Small intestine (tissue), 7 donors: ENCODE results near the gene RABEPK. TPM values are rescaled to one million over a fixed set of nuclear protein-coding genes. Genes with fewer than 3 reads are reported as not detected.

Experiments
- DNase-seq, 2 donors: peaks; one replicate each; pipeline versions ENCODE4 v3.0.0 to v3.0.0-alpha.2; 2013
- FAIRE-seq: peaks from 2 replicates; lab custom pipeline; 2012; peaks lifted over from hg19 to GRCh38; lab: Jason Lieb, UNC
- H3K27ac ChIP-seq, 3 donors: one replicate each; pipeline ENCODE4 v1.5.1; 2013; ENCODE audit warnings: low read length in 2 of 3, mild to moderate bottlenecking in 2 of 3, control low read depth in 1 of 3, inconsistent platforms in 1 of 3, low read depth in 1 of 3, moderate library complexity in 1 of 3
- H3K27me3 ChIP-seq, 3 donors: one replicate each; pipeline ENCODE4 v1.6.1; 2013; ENCODE audit warnings: low read length in 3 of 3, inconsistent platforms in 1 of 3; ENCODE audit not compliant: control insufficient read depth in 3 of 3, insufficient read depth in 3 of 3
- H3K36me3 ChIP-seq, 3 donors: one replicate each; pipeline ENCODE4 v1.6.1; 2013; ENCODE audit warnings: low read length in 3 of 3, inconsistent platforms in 1 of 3, low read depth in 1 of 3, mild to moderate bottlenecking in 1 of 3, moderate library complexity in 1 of 3; ENCODE audit not compliant: control insufficient read depth in 3 of 3, insufficient read depth in 2 of 3
- H3K4me1 ChIP-seq, 3 donors: one replicate each; pipeline ENCODE4 v1.6.1; 2013; ENCODE audit warnings: low read length in 2 of 3, inconsistent platforms in 1 of 3, low read depth in 1 of 3, mild to moderate bottlenecking in 1 of 3, moderate library complexity in 1 of 3; ENCODE audit not compliant: control insufficient read depth in 3 of 3, insufficient read depth in 2 of 3
- H3K4me3 ChIP-seq, 3 donors: one replicate each; pipeline ENCODE4 v1.5.1; 2013; ENCODE audit warnings: low read length in 3 of 3, control low read depth in 1 of 3, inconsistent platforms in 1 of 3, low read depth in 1 of 3, mild to moderate bottlenecking in 1 of 3, moderate library complexity in 1 of 3
- H3K9me3 ChIP-seq, 2 donors: one replicate each; pipeline ENCODE4 v1.6.1; 2013; ENCODE audit warnings: low read depth in 1 of 2, low read length in 1 of 2; ENCODE audit not compliant: control insufficient read depth in 2 of 2, insufficient read depth in 1 of 2
- WGBS, 3 donors: extraction: QIAGEN DNeasy Blood & Tissue Kit; methylation state at CpG; one replicate each; pipeline ENCODE4 v1.1.7; 2013; 5-methylcytosine and 5-hydroxymethylcytosine counted together
- polyA plus RNA-seq, 4 donors: library from polyadenylated mRNA; stranded (reverse) in 3 of 4; unstranded in 1 of 4; fragments of 200-250 nt in 3 of 4; fragments of 120-200 nt in 1 of 4; gene quantifications; one replicate each; pipeline versions ENCODE4 v1.2.1 to v1.2.3, GENCODE V29; 2013
- donor health status: healthy with polysubstance abuse.
- donor health status: control.
- donor health status: control.
- donor health status: Bipolar disorder and iron deficiency.
- donor health status: healthy.

Gene RABEPK
- polyA plus RNA-seq, 4 donors: 10.5 to 24.7 (median 15.0) TPM

DNA sequence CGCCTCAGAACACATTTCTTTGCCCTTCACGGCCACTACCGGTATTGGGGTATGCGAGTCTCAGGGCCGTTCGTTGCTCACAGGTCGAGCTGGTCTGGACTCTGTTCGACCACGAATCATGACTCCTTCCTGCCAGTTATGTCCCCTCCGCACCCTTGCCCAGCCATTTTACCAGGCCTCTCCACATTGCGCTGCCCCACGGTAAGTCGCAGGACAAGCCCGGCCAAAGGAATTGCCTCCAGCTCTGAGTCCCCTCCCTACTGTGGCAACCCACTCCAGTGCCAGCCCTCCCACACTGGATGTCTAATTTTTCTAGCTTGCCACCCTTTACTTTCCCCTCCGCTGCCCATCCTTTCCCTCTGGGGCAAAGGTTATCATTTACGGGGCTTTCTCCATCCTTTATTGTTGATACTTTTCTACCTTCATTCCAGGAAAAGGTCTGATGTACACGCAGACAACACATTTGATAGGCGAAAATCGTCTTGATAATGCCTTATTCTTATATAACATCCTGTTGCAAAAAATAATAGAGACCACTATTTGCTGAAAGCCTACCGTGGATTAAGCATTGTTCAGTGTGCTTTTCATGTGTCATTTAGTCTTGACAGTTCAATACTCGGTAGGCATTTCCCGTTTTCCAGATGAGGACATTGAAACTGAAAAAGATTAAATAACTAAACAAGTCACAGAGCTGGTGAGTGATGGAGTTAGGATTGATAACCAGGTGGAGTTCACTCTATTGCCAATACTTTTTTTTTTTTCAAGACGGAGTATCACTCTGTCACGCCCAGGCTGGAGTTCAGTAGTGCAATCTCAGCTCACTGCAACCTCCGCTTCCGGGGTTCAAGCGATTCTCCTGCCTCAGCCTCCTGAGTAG is 41.8 kb downstream of the RABEPK start:
- peak in 1 of 2 donors; percentile 41 for DNase-seq
- Histone ChIP-seq H3K27me3 (no peaks in the 10 kb centered on the region), H3K4me3 (peak overlapping the region; percentile 55 to 87 (median 74)), H3K36me3 (peaks cover 9 to 26% (median 15%) of the 10 kb centered on the region in 3 donors), H3K4me1 (peaks cover 2 to 17% (median 4%) of the 10 kb centered on the region in 3 donors), H3K27ac (peak overlapping the region; percentile 95 to 98 (median 97)), H3K9me3 (no peaks in the 10 kb centered on the region)
- no peak for FAIRE-seq
- 9 to 20% (median 12%) methylated on average over 27 of the region's 27 CpGs for WGBS, 3 donors

DNA sequence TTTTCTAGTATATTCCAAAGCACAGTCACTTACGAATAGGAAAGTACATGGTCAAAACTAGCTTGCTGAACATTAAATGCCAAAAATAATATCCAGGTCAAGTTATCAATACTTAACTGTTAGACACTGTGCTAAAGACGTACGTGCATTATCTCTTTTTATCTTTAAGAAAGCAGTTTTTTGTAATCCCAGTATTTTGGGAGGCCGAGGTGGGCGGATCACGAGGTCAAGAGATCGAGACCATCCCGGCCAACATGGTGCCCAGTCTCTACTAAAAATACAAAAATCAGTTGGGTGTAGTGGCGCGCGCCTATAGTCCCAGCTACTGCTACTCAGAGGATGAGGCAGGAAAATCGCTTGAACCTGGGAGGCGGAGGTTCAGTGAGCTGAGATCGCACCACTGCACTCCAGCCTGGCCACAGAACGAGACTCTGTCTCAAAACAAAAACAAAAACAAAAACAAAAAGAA is 43.5 kb downstream of the RABEPK start:
- no peak for FAIRE-seq
- Histone ChIP-seq H3K36me3 (peaks cover under 1 to 14% (median 5%) of the 10 kb centered on the region in 3 donors), H3K4me1 (peaks cover 2 to 11% (median 2%) of the 10 kb centered on the region in 3 donors), H3K4me3 (no peak overlapping the region), H3K9me3 (no peaks in the 10 kb centered on the region), H3K27ac (no peak overlapping the region), H3K27me3 (no peaks in the 10 kb centered on the region)
- DNase-seq: no peak
- 93 to 97% (median 96%) methylated on average over 15 of the region's 15 CpGs for WGBS, 3 donors

DNA sequence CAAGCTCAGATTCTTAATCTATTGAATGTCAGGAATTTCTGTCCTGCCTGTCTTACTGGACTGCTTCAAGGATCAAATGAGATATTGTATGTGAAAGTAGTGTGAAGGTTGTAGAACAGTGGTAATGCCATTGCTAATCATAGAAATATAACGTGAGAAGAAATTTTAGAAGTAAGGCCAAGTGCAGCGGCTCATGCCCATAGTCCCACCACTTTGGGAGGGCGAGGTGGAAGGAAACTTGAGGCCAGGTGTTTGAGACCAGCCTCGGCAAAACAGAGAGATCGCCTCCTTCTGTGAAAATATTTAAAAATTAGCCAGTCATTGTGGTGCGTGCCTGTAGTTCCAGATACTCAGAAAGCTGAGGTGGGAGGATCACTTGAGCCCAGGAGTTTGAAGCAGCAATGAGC is 45.9 kb downstream of the RABEPK start:
- no peak overlapping the region for H3K27ac ChIP-seq
- H3K27me3 ChIP-seq: no peaks in the 10 kb centered on the region
- no peaks in the 10 kb centered on the region for H3K9me3 ChIP-seq
- no peak for DNase-seq
- FAIRE-seq: no peak
- peaks cover 0 to 5% (median 0%) of the 10 kb centered on the region in 3 donors for H3K4me1 ChIP-seq
- H3K4me3 ChIP-seq: no peak overlapping the region
- H3K36me3 ChIP-seq: no peaks in the 10 kb centered on the region
- WGBS, 3 donors: 84 to 89% (median 87%) methylated on average over 6 of the region's 6 CpGs

DNA sequence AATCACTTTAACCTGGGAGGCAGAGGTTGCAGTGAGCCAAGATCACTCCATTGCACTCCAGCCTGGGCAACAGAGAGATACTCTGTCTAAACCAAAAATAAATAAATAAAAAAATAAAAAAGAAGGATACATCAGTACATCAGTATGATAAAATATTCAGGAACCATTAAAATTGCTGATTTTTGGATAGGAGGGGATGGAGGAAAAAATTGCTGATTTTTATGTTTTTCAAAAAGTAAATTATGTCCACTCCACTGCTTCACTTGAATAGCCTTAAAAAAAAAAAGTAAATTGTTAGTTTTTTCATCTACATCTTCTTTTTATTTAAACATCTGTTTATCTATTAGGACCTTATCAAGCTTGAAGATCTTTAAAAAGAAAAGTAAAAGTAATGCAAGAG is 53.9 kb downstream of the RABEPK start:
- H3K9me3 ChIP-seq: no peaks in the 10 kb centered on the region
- FAIRE-seq (no peak), DNase-seq (no peak)

DNA sequence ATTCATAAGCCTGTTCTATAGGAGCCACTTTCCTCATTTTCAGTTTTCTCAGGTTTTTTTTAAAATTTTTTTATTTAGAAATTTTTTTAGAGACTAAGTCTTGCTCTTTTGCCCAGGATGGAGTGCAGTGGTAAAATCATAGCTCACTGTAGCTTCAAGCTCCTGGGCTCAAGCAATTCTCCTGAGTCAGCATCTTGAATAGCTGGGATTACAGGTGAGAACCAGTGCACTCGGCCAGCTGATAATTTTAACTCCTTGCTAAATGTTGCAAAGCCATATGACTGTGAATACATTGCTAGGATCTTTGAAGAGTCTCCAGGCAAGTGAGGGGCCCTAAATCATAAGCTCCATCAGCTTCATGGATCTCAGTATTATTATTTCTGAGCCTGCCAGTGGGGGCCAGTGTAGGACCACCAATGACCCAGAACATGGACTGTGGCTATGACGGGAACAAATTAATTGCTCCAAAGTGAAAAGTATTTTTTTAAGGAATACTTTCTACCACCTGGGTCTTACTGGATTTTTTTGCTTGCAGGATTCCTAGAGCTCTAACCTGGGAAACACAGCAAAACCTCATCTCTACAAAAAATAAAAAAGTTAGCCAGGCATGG is 55.5 kb downstream of the RABEPK start:
- Histone ChIP-seq H3K36me3 (no peaks in the 10 kb centered on the region), H3K27ac (no peak overlapping the region), H3K4me1 (no peaks in the 10 kb centered on the region), H3K9me3 (no peaks in the 10 kb centered on the region), H3K4me3 (no peak overlapping the region), H3K27me3 (peaks cover 0 to 2% (median 0%) of the 10 kb centered on the region in 3 donors)
- DNase-seq (peak in 1 of 2 donors; percentile 14), FAIRE-seq (no peak)
- 24 to 34% (median 25%) methylated on average over 2 of the region's 2 CpGs for WGBS, 3 donors

More for the DNA sequence above, 53.9 kb downstream of the RABEPK start:
- Histone ChIP-seq H3K4me3 (no peak overlapping the region), H3K36me3 (no peaks in the 10 kb centered on the region), H3K27ac (no peak overlapping the region), H3K4me1 (no peaks in the 10 kb centered on the region), H3K27me3 (peaks cover 0 to 2% (median 0%) of the 10 kb centered on the region in 3 donors)

DNA sequence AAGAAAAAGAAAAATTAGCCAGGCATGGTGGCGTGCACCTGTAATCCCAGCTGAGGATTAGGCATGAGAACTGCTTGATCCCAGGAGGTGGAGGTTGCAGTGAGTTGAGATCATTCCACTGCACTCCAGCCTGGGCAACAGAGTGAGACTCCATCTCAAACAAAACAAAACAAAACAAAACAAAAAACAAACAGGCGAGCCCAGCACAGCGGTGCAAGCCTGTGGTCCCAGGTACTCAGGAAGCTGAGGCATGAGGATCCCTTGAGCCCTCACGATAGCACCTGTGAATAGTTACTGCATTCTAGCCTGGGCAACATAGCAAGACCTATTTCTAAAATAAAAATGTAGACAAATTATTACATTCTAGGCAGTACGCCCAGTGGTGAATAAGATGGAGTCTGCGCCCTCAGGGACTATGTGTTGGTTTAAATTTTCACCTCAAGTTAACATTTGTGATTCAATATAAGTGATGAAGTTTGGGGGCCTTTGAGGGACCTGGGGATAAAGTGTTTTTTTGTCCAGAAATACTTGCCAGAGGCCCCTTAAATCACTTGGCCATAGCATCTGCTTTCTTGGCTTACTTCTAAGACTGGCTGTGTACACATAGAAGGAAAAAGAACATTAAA is 57.9 kb downstream of the RABEPK start:
- Histone ChIP-seq H3K9me3 (no peaks in the 10 kb centered on the region), H3K36me3 (no peaks in the 10 kb centered on the region), H3K4me3 (no peak overlapping the region), H3K27ac (no peak overlapping the region), H3K4me1 (no peaks in the 10 kb centered on the region), H3K27me3 (peaks cover 0 to 2% (median 0%) of the 10 kb centered on the region in 3 donors)
- 92 to 97% (median 94%) methylated on average over 6 of the region's 6 CpGs for WGBS, 3 donors
- DNase-seq: no peak
- FAIRE-seq: no peak

DNA sequence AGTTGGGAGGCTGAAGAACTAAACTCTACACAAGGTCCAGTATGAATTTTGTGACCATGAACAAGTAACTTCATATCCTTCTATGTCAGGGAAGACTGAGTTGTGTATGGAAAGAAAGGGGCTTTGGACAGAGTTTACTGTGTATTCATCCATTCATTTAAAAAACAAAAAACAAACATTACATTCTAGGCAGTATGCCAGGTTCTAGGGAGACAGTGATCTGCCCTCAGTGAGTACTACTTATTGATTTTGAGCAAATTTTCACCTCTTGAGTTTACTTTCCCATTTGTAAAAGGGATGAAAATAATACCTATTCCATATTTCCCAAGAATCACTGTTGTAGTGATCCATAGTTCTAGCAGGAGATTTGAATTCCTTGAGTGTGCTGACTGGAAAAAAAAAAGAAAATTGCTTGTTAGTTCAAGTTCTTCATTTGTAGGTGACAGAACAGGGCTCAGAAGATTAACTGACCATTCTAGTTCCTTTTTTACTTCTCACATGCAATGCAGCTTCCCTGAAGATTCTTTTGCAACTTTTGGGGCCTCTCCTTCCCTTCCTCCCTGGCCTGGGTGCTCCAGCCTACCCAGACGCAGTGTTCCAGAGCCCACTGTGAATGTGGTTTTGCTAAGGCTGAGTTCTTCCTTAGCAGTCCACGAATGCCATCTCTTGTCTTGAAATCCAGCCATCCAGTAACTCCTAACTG is 58.6 kb downstream of the RABEPK start:
- FAIRE-seq (no peak), DNase-seq (no peak)
- peaks cover 0 to 2% (median 0%) of the 10 kb centered on the region in 3 donors for H3K27me3 ChIP-seq
- no peak overlapping the region for H3K4me3 ChIP-seq
- H3K4me1 ChIP-seq: peaks cover 0 to 4% (median 0%) of the 10 kb centered on the region in 3 donors
- H3K9me3 ChIP-seq: no peaks in the 10 kb centered on the region
- WGBS, 3 donors: 59 to 85% (median 72%) methylated on average over 2 of the region's 2 CpGs
- no peak overlapping the region for H3K27ac ChIP-seq
- H3K36me3 ChIP-seq: peaks cover 0 to 5% (median 0%) of the 10 kb centered on the region in 3 donors

DNA sequence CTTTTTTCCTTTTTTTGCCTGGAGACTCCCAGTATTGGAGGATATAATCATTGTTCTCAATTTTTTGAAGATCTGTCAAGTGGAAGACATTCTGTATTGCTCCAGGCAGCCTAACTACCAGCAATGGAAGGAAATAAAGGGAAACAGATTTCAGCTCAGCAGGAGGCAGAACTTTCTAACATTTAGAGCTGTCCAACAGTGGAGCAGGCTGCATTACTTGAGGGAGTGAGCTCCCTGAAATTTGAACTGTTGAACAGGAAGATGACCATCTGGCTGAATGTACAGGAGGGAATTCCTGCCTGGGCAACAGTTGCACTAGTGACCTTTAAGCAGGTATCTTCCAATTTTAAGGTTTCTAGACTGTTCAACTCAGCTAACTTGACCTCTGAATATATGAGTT is 60.2 kb downstream of the RABEPK start:
- H3K9me3 ChIP-seq: no peaks in the 10 kb centered on the region
- H3K4me3 ChIP-seq: no peak overlapping the region
- no peak for DNase-seq
- peaks cover 0 to 4% (median 0%) of the 10 kb centered on the region in 3 donors for H3K4me1 ChIP-seq
- peaks cover 0 to 8% (median 0%) of the 10 kb centered on the region in 3 donors for H3K36me3 ChIP-seq
- FAIRE-seq: no peak
- H3K27ac ChIP-seq: no peak overlapping the region
- no peaks in the 10 kb centered on the region for H3K27me3 ChIP-seq
